ENCODE data around the gene BCR. TPM values are rescaled to one million over a fixed set of nuclear protein-coding genes. Genes with fewer than 3 reads are reported as not detected.

Gene BCR
- total RNA-seq, 2 experiments from 2014 or later: 62.3 to 63.3 TPM

DNA sequence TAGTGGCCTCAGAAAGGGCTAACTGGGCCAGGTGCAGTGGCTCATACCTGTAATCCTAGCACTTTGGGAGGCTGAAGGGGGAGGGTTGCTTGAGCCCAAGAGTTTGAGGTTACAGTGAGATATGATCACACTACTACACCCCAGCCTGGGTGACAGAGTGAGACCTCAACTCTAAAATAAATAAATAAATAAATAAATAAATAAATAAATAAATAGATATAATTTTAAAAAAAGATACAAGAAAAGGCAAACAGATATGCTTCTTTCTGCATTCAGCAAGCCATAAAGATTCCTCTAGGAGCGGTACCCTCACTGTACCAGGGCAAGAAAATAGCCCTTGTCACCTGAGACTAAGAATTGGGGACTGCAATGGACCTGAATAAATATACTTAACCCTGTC is 37.2 kb upstream of the BCR start:
- H3K4me3 Mint-ChIP-seq: no peak overlapping the region
- no peaks in the 10 kb centered on the region for H3K27me3 Mint-ChIP-seq (ENCODE audit: low read depth)
- CTCF ChIA-PET: no interaction called here
- no peak overlapping the region for H3K27ac Mint-ChIP-seq
- no peaks in the 10 kb centered on the region for H3K9me3 Mint-ChIP-seq
- H3K4me1 Mint-ChIP-seq (ENCODE audit: low read depth): peaks cover 56% of the 10 kb centered on the region
- intact Hi-C loops (cut with micrococcal nuclease): loop anchor here (2.0 to 5.0 kb wide), 4 partner anchors 24 to 564 kb away; no protein-coding TSS in a partner anchor
- no peak for DNase-seq
- H3K36me3 Mint-ChIP-seq (ENCODE audit: low read depth): no peaks in the 10 kb centered on the region

GRCh38 chr22:23144432-23144831 is 35.9 kb upstream of the BCR start:
- intact Hi-C loops (cut with micrococcal nuclease): loop anchor here (5.0 kb wide), 2 partner anchors 322 to 563 kb away; no protein-coding TSS in a partner anchor
- DNase-seq: no peak
- CTCF ChIA-PET: interaction anchor here (0.7 to 1.7 kb wide), 4 partner anchors 29 to 242 kb away, joined by 3 to 7 read pairs (median 4); no protein-coding TSS in a partner anchor
- no peaks in the 10 kb centered on the region for H3K36me3 Mint-ChIP-seq (ENCODE audit: low read depth)
- no peaks in the 10 kb centered on the region for H3K9me3 Mint-ChIP-seq
- H3K4me3 Mint-ChIP-seq: no peak overlapping the region
- peaks cover 46% of the 10 kb centered on the region for H3K4me1 Mint-ChIP-seq (ENCODE audit: low read depth)
- no peaks in the 10 kb centered on the region for H3K27me3 Mint-ChIP-seq (ENCODE audit: low read depth)
- no peak overlapping the region for H3K27ac Mint-ChIP-seq

GRCh38 chr22:23144932-23145877 is 35.1 kb upstream of the BCR start, which contains the start of gene RAB36:
TSS of gene RAB36 (plus strand) at chr22:23145477. CDS start at chr22:23146617, 1,140 bp downstream.
- intact Hi-C loops (cut with micrococcal nuclease): loop anchor here (5.0 kb wide), 2 partner anchors 323 to 562 kb away; no protein-coding TSS in a partner anchor
- peak; percentile 82 for DNase-seq
- H3K27me3 Mint-ChIP-seq (ENCODE audit: low read depth): no peaks in the 10 kb centered on the region
- CTCF ChIA-PET: interaction anchor here (0.5 to 1.7 kb wide), 5 partner anchors 9 to 702 kb away, joined by 3 to 7 read pairs (median 3); no protein-coding TSS in a partner anchor
- no peaks in the 10 kb centered on the region for H3K36me3 Mint-ChIP-seq (ENCODE audit: low read depth)
- H3K9me3 Mint-ChIP-seq: no peaks in the 10 kb centered on the region
- peak within 1 kb of the TSS; percentile 63 for H3K4me3 Mint-ChIP-seq
- no peak within 1 kb of the TSS for H3K27ac Mint-ChIP-seq
- peaks cover 44% of the 10 kb centered on the region for H3K4me1 Mint-ChIP-seq (ENCODE audit: low read depth)

- Mint-ChIP-seq H3K27ac (no peak overlapping the region), H3K36me3 (ENCODE audit: low read depth) (no peaks in the 10 kb centered on the region), H3K4me1 (ENCODE audit: low read depth) (peaks cover 37% of the 10 kb centered on the region), H3K4me3 (no peak overlapping the region), H3K27me3 (ENCODE audit: low read depth) (no peaks in the 10 kb centered on the region), H3K9me3 (no peaks in the 10 kb centered on the region)
- intact Hi-C loops (cut with micrococcal nuclease): no loop called here
- DNase-seq: no peak
- CTCF ChIA-PET: interaction anchor here (0.5 to 1.4 kb wide), 3 partner anchors 8 to 240 kb away, joined by 3 to 6 read pairs (median 4); no protein-coding TSS in a partner anchor
Measured at GRCh38 chr22:23145878-23146470, 34.3 kb upstream of the BCR start.

DNA sequence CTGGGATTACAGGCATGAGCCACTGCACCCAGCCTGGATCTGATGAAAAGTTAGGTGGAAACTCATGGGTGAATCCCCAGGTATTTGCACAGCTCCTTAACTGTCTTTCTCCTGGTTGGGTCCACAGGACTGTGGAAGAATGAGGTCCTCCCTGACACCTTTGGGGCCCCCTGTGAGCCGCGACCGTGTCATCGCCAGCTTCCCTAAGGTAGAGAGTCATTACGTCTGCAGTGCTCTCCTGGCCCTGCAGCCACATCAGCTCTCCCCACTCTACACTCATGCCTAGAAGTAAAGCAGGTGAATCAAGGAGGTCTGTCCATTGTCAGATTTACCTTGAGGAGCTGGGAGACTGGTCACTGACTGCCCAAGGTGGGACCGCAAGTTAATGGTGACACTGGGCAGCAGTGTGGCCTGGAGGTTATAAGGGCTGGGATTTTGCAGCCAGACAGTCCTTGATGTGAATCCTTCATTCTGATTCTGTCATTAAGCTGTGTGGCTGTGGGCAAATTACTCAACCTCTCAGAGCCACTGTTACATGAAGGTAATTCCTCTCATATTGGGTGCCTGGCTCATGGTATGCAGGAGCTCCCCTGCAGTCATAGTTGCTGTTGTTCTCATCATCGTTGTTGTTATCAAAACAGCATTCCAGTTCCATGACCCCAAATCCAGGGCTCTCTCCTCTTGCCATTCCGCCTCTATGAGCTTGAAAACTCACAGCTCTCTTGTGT is 33.7 kb upstream of the BCR start:
- no peaks in the 10 kb centered on the region for H3K27me3 Mint-ChIP-seq (ENCODE audit: low read depth)
- intact Hi-C loops (cut with micrococcal nuclease): no loop called here
- no peak overlapping the region for H3K27ac Mint-ChIP-seq
- no peaks in the 10 kb centered on the region for H3K9me3 Mint-ChIP-seq
- CTCF ChIA-PET: interaction anchor here (0.5 to 1.4 kb wide), 5 partner anchors 8 to 942 kb away, joined by 3 to 6 read pairs (median 3); no protein-coding TSS in a partner anchor
- H3K4me3 Mint-ChIP-seq: no peak overlapping the region
- DNase-seq: no peak
- peaks cover 32% of the 10 kb centered on the region for H3K4me1 Mint-ChIP-seq (ENCODE audit: low read depth)
- no peaks in the 10 kb centered on the region for H3K36me3 Mint-ChIP-seq (ENCODE audit: low read depth)

DNA sequence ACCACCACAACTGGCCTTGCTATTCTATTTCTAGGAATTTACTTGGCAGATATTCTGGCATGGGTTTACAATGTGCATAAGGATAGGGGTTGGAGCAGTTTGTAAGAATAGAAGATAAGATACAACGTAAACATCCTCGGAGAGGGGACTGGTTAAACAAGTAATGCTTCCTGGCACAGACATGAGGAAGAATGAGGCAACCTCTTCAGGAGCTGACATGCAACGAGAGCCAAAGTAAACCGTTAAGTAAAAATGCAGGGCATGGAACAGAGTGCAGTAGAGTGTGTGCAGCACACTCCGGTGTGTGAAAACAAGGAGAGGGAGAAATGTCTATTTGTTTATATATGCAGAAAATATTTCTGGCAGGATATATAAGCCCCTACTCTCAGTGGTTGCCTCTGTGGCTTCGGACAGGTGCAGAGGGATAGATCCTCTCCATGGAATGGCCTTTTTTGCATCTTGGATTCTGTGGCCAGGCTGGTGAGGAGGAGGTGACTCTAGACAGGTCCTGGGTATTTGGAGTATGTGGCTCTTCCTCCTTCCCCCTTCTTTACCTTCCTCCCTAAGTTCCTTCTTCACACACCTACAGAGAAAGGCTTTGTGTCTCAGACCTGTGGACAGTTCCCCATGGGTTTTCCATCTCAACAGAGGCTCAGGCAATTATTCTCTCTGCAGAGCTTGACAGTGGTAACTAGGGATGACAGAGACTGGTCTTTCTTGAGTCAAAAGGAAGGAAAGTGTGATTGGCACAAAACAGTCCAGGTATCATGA is 32.5 kb upstream of the BCR start:
- Mint-ChIP-seq H3K36me3 (ENCODE audit: low read depth) (no peaks in the 10 kb centered on the region), H3K27me3 (ENCODE audit: low read depth) (no peaks in the 10 kb centered on the region), H3K4me3 (no peak overlapping the region), H3K27ac (no peak overlapping the region), H3K9me3 (no peaks in the 10 kb centered on the region), H3K4me1 (ENCODE audit: low read depth) (peaks cover 21% of the 10 kb centered on the region)
- CTCF ChIA-PET: interaction anchor here (0.8 to 1.4 kb wide), 5 partner anchors 8 to 238 kb away, joined by 3 to 6 read pairs (median 3); no protein-coding TSS in a partner anchor
- intact Hi-C loops (cut with micrococcal nuclease): no loop called here
- DNase-seq: no peak

- Mint-ChIP-seq H3K27me3 (ENCODE audit: low read depth) (no peaks in the 10 kb centered on the region), H3K27ac (no peak overlapping the region), H3K36me3 (ENCODE audit: low read depth) (no peaks in the 10 kb centered on the region), H3K9me3 (no peaks in the 10 kb centered on the region), H3K4me1 (ENCODE audit: low read depth) (peaks cover 17% of the 10 kb centered on the region), H3K4me3 (no peak overlapping the region)
- intact Hi-C loops (cut with micrococcal nuclease): no loop called here
- CTCF ChIA-PET: interaction anchor here (1.1 to 1.5 kb wide), 3 partner anchors 25 to 194 kb away, joined by 3 to 4 read pairs (median 4); no protein-coding TSS in a partner anchor
- no peak for DNase-seq
Measured at GRCh38 chr22:23149743-23150238, 30.5 kb upstream of the BCR start.

DNA sequence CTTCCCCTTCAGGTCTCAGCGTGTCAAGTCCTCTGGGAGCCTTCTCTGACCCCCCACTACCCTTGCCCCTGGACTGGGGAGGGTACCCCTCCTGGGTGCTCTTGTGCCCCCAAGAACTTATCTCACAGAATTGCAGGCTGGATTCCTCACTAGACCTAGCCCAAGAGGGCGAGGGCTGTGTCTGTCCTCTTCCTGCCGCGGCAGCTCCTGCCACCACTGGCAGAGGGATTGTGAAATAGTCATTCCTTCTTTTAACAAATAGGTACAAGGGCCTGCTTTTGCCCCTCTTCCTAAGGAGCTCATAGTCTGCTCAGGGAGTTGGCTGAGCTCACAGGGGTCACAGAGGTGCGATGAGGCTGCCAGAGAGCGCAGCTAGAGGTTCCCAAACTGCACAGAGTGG is 29.5 kb upstream of the BCR start:
- H3K27me3 Mint-ChIP-seq (ENCODE audit: low read depth): no peaks in the 10 kb centered on the region
- H3K27ac Mint-ChIP-seq: no peak overlapping the region
- no peaks in the 10 kb centered on the region for H3K36me3 Mint-ChIP-seq (ENCODE audit: low read depth)

DNA sequence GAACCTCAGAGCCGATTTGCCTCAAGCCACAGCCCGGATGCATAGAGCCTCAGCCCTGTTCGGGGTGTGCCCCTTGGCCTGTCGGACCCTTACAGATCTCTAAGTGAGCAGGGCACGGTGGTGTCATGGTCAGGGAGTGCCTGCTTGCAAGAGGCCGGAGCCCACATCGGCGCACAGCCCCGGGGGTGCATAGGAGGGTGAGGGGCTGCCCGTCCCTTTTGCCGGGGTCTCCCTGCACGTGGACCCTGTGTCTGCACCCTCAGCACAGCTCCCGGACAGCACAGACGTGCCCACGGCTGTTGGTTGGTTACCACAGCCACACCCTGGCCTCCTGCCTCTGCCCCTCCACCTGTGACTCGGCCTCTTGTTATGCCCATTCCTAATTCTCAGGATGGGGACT is 28.5 kb upstream of the BCR start:
- H3K9me3 Mint-ChIP-seq: no peaks in the 10 kb centered on the region
- peaks cover 9% of the 10 kb centered on the region for H3K4me1 Mint-ChIP-seq (ENCODE audit: low read depth)
- intact Hi-C loops (cut with micrococcal nuclease): no loop called here
- no peak overlapping the region for H3K27ac Mint-ChIP-seq
- H3K4me3 Mint-ChIP-seq: no peak overlapping the region
- no peak for DNase-seq
- H3K36me3 Mint-ChIP-seq (ENCODE audit: low read depth): no peaks in the 10 kb centered on the region
- no peaks in the 10 kb centered on the region for H3K27me3 Mint-ChIP-seq (ENCODE audit: low read depth)
- CTCF ChIA-PET: interaction anchor here (0.6 kb wide), 1 partner anchor 31 kb away, joined by 3 read pairs; no protein-coding TSS in a partner anchor

More for the DNA sequence above, 29.5 kb upstream of the BCR start:
- H3K9me3 Mint-ChIP-seq: no peaks in the 10 kb centered on the region
- H3K4me1 Mint-ChIP-seq (ENCODE audit: low read depth): peaks cover 9% of the 10 kb centered on the region
- no peak overlapping the region for H3K4me3 Mint-ChIP-seq
- no peak for DNase-seq
- intact Hi-C loops (cut with micrococcal nuclease): no loop called here
- CTCF ChIA-PET: interaction anchor here (1.5 kb wide), 2 partner anchors 24 to 140 kb away, joined by 4 read pairs; no protein-coding TSS in a partner anchor

- Mint-ChIP-seq H3K27ac (no peak overlapping the region), H3K27me3 (ENCODE audit: low read depth) (no peaks in the 10 kb centered on the region), H3K9me3 (no peaks in the 10 kb centered on the region), H3K4me3 (no peak overlapping the region), H3K36me3 (ENCODE audit: low read depth) (no peaks in the 10 kb centered on the region), H3K4me1 (ENCODE audit: low read depth) (peaks cover 9% of the 10 kb centered on the region)
- no peak for DNase-seq
- CTCF ChIA-PET: interaction anchor here (2.3 kb wide), 1 partner anchor 138 kb away, joined by 9 read pairs; no protein-coding TSS in a partner anchor
- intact Hi-C loops (cut with micrococcal nuclease): no loop called here
Measured at GRCh38 chr22:23152238-23153114, 27.8 kb upstream of the BCR start.
